GM04503 (cell line): ENCODE data around the gene FAF1.
A peak's percentile ranks its signal among the peaks of the same experiment; 100 is the strongest.

Experiments used
- DNase-seq: peaks from one replicate; pipeline ENCODE4 v3.0.0-alpha.2; 2012; ENCODE audit warnings: low read depth

FAF1 gene

GRCh38 chr1:50490640-50491039 is 469.4 kb downstream of the FAF1 start:
- no peak for DNase-seq

GRCh38 chr1:50488876-50489275 is 471.2 kb downstream of the FAF1 start:
- no peak for DNase-seq

- no peak for DNase-seq
Observed at GRCh38 chr1:50488356-50488755, 471.7 kb downstream of the FAF1 start.

GRCh38 chr1:50487725-50488124 is 472.3 kb downstream of the FAF1 start:
- DNase-seq: no peak

- DNase-seq: no peak
Observed at GRCh38 chr1:50481142-50481736, 478.8 kb downstream of the FAF1 start.

GRCh38 chr1:50476800-50477199 is 483.3 kb downstream of the FAF1 start:
- no peak for DNase-seq

GRCh38 chr1:50474859-50475809 is 484.9 kb downstream of the FAF1 start:
- DNase-seq: no peak

GRCh38 chr1:50473513-50473912 is 486.6 kb downstream of the FAF1 start:
- no peak for DNase-seq

- no peak for DNase-seq
Observed at GRCh38 chr1:50471967-50472366, 488.1 kb downstream of the FAF1 start.

- DNase-seq: no peak
Observed at GRCh38 chr1:50462964-50463363, 497.1 kb downstream of the FAF1 start.

GRCh38 chr1:50458507-50458906 is 501.6 kb downstream of the FAF1 start:
- no peak for DNase-seq

- no peak for DNase-seq
Observed at GRCh38 chr1:50454911-50455310, 505.2 kb downstream of the FAF1 start.

- no peak for DNase-seq
Observed at GRCh38 chr1:50453266-50453665, 506.8 kb downstream of the FAF1 start.

GRCh38 chr1:50452700-50453099 is 507.4 kb downstream of the FAF1 start:
- no peak for DNase-seq

GRCh38 chr1:50450861-50451653 is 509.0 kb downstream of the FAF1 start:
- no peak for DNase-seq

- DNase-seq: peak; percentile 23
Observed at GRCh38 chr1:50447961-50448360, 512.1 kb downstream of the FAF1 start.

- DNase-seq: no peak
Observed at GRCh38 chr1:50441183-50441582, 518.9 kb downstream of the FAF1 start.

GRCh38 chr1:50438945-50439344 is 521.1 kb downstream of the FAF1 start:
- DNase-seq: no peak

GRCh38 chr1:50436489-50436888 is 523.6 kb downstream of the FAF1 start:
- DNase-seq: no peak

GRCh38 chr1:50430010-50430405 is 530.1 kb downstream of the FAF1 start:
- DNase-seq: no peak

- no peak for DNase-seq
Observed at GRCh38 chr1:50427818-50428779, 532.0 kb downstream of the FAF1 start.
